Body of pancreas (tissue), 4 donors: ENCODE measurements around the gene TPI1. TPM values are rescaled to one million over a fixed set of nuclear protein-coding genes. Genes with fewer than 3 reads are reported as not detected.
"Not testable (repeated sequence)": the region's sequence is repeated elsewhere in the genome, so short reads cannot be mapped to it uniquely, and the experiment has no call there.

Experiments
- ATAC-seq: fragments of 150-250 bp; one replicate; pipeline ENCODE4 v1.9.1; 2016
- DNase-seq, 4 donors: peaks; one replicate each; pipeline ENCODE4 v3.0.0-alpha.2; 2019
- H3K27ac ChIP-seq, 4 donors: fragments of 200-600 bp; sonication (generic); 1 replicate in 3 of 4; 2 replicates in 1 of 4; pipeline versions ENCODE4 v1.5.1 to v1.6.1; 2016 to 2019; ENCODE audit warnings: mild to moderate bottlenecking in 1 of 4, mixed read lengths in 1 of 4, moderate library complexity in 1 of 4
- H3K27me3 ChIP-seq, 2 donors: fragments of 200-600 bp; sonication (generic); one replicate each; pipeline ENCODE4 v1.6.0; 2016; ENCODE audit warnings: mild to moderate bottlenecking in 1 of 2
- H3K36me3 ChIP-seq, 2 donors: fragments of 200-600 bp; sonication (generic); replicated peaks in 1 of 2; 2 replicates each; pipeline ENCODE4 v1.5.1; 2016; ENCODE audit warnings: low read depth in 2 of 2; ENCODE audit not compliant: insufficient read depth in 1 of 2
- H3K4me1 ChIP-seq: fragments of 200-600 bp; sonication (generic); one replicate; pipeline ENCODE4 v1.6.0; 2016
- H3K4me3 ChIP-seq, 2 donors: fragments of 200-600 bp; sonication (generic); 1 replicate in 1 of 2; 2 replicates in 1 of 2; pipeline ENCODE4 v1.5.1; 2016 to 2019
- H3K9me3 ChIP-seq, 3 donors: fragments of 200-600 bp; sonication (generic); 1 replicate in 2 of 3; 2 replicates in 1 of 3; pipeline ENCODE4 v1.5.1; 2016
- CTCF ChIP-seq, 7 experiments: fragments of 450-650 bp in 4 of 7; fragments of 200-600 bp in 3 of 7; sonication (generic) in 3 of 7; IDR thresholded peaks; one replicate each; pipeline ENCODE4 v1.5.1; 2016 to 2019; ENCODE audit warnings: antibody characterized with exemption in 7 of 7
- POLR2A ChIP-seq, 3 donors: fragments of 450-650 bp; IDR thresholded peaks; one replicate each; pipeline ENCODE4 v1.6.1; 2016; ENCODE audit warnings: antibody characterized with exemption in 3 of 3, mild to moderate bottlenecking in 2 of 3
- WGBS, 2 donors: methylation state at CpG; one replicate each; pipeline ENCODE4 v1.1.5; 2017; 5-methylcytosine and 5-hydroxymethylcytosine counted together
- intact Hi-C: fragments of 100-400 bp; cut with DNase I; formaldehyde crosslinking; loops from one replicate; pipeline ENCODE4 v1.15.1; 2023
- total RNA-seq, 2 donors: library from RNA; depleted of rRNA; stranded (reverse); fragments of >200 nt; gene quantifications; one replicate each; pipeline ENCODE4 v1.1.0, GENCODE V29; 2016

TPI1 gene
- total RNA-seq, 2 donors from 2014 or later = 134 to 152 TPM

- Histone ChIP-seq H3K4me1 (peaks cover 10% of the 10 kb centered on the region), H3K27ac (no peak overlapping the region), H3K36me3 (no peaks in the 10 kb centered on the region), H3K4me3 (no peak overlapping the region), H3K9me3 (no peaks in the 10 kb centered on the region), H3K27me3 (no peaks in the 10 kb centered on the region)
- no peak for DNase-seq
- WGBS, 2 donors = 78 to 85% methylated on average over 2 of the region's 2 CpGs
- intact Hi-C loops = no loop called here
- TF ChIP-seq POLR2A (IDR thresholded peaks at IDR 0.05) = no peak
- no peak for TF ChIP-seq CTCF (IDR thresholded peaks at IDR 0.05)
- ATAC-seq = no peak
Measured at GRCh38 chr12:6888360-6888759, 21.0 kb downstream of the TPI1 start.

GRCh38 chr12:6888794-6889193 lies 21.5 kb downstream of the TPI1 start:
- 56 to 58% methylated on average over 7 of the region's 7 CpGs for WGBS, 2 donors
- DNase-seq, H3K27ac ChIP-seq, H3K4me1 ChIP-seq, H3K9me3 ChIP-seq, intact Hi-C loops, H3K36me3 ChIP-seq, H3K27me3 ChIP-seq, ATAC-seq, H3K4me3 ChIP-seq: not testable (repeated sequence)

- DNase-seq, ATAC-seq, H3K9me3 ChIP-seq, intact Hi-C loops, H3K4me1 ChIP-seq, H3K4me3 ChIP-seq, H3K36me3 ChIP-seq, H3K27me3 ChIP-seq: not testable (repeated sequence)
- WGBS, 2 donors = 82 to 91% methylated on average over 17 to 21 of the region's 21 CpGs
- peak overlapping the region in 2 of 4 donors; percentile 86 to 95 for H3K27ac ChIP-seq
Measured at GRCh38 chr12:6889775-6890573, 22.6 kb downstream of the TPI1 start.

GRCh38 chr12:6890789-6891645 lies 23.7 kb downstream of the TPI1 start:
- TF ChIP-seq POLR2A (IDR thresholded peaks at IDR 0.05) = peak; percentile 46 to 80 (median 70)
- peak; percentile 83 to 99 (median 93) for TF ChIP-seq CTCF (IDR thresholded peaks at IDR 0.05)
- WGBS, 2 donors = 0 to 1% methylated on average over 28 to 68 of the region's 68 CpGs
- Histone ChIP-seq H3K4me1 (peaks cover 10% of the 10 kb centered on the region), H3K9me3 (no peaks in the 10 kb centered on the region), H3K4me3 (no peak overlapping the region), H3K36me3 (no peaks in the 10 kb centered on the region), H3K27ac (peak overlapping the region; percentile 74 to 95 (median 84)), H3K27me3 (no peaks in the 10 kb centered on the region)
- DNase-seq (peak; percentile 98 to 99 (median 99)), ATAC-seq (peak; percentile 96)
- intact Hi-C loops = no loop called here

GRCh38 chr12:6891646-6892001 lies 24.3 kb downstream of the TPI1 start:
- Histone ChIP-seq H3K36me3 (no peaks in the 10 kb centered on the region), H3K27me3 (no peaks in the 10 kb centered on the region), H3K4me1 (peaks cover 10% of the 10 kb centered on the region), H3K27ac (peak overlapping the region; percentile 74 to 95 (median 84)), H3K9me3 (no peaks in the 10 kb centered on the region), H3K4me3 (no peak overlapping the region)
- peak; percentile 1 for ATAC-seq
- TF ChIP-seq CTCF (IDR thresholded peaks at IDR 0.05) = no peak
- no peak for TF ChIP-seq POLR2A (IDR thresholded peaks at IDR 0.05)
- intact Hi-C loops = no loop called here
- 75 to 76% methylated on average over 5 of the region's 5 CpGs for WGBS, 2 donors
- no peak for DNase-seq

GRCh38 chr12:6892683-6893082 lies 25.4 kb downstream of the TPI1 start:
- H3K9me3 ChIP-seq, H3K27ac ChIP-seq, H3K27me3 ChIP-seq, H3K36me3 ChIP-seq, H3K4me1 ChIP-seq, H3K4me3 ChIP-seq, intact Hi-C loops, DNase-seq, ATAC-seq: not testable (repeated sequence)
- 76 to 90% methylated on average over 3 of the region's 3 CpGs for WGBS, 2 donors
